Memory B cell (primary cell): ENCODE results near the gene CIDEB.

Experiments used
- ATAC-seq: fragments of 150-1000 bp; cut with Tn5 transposase; 2 replicates; pipeline ENCODE4 v1.10.0; 2021; ENCODE audit warnings: low read depth, mild to moderate bottlenecking, moderate library complexity
- DNase-seq, 2 donors: peaks; one replicate each; pipeline ENCODE4 v3.0.0; 2022; ENCODE audit warnings: low spot score in 2 of 2
- H3K27ac Mint-ChIP-seq: one replicate; pipeline ENCODE4 v1.8.0; 2022; ENCODE audit warnings: mild to moderate bottlenecking, moderate library complexity, mixed read lengths
- H3K27me3 Mint-ChIP-seq: one replicate; pipeline ENCODE4 v1.8.0; 2022; ENCODE audit warnings: mixed read lengths
- H3K36me3 Mint-ChIP-seq: one replicate; pipeline ENCODE4 v1.8.0; 2022; ENCODE audit warnings: mild to moderate bottlenecking, mixed read lengths
- H3K4me1 Mint-ChIP-seq: one replicate; pipeline ENCODE4 v1.8.0; 2022; ENCODE audit warnings: mixed read lengths
- H3K4me3 Mint-ChIP-seq: one replicate; pipeline ENCODE4 v1.8.0; 2022; ENCODE audit warnings: mild to moderate bottlenecking, moderate library complexity, mixed read lengths
- H3K9me3 Mint-ChIP-seq: one replicate; pipeline ENCODE4 v1.8.0; 2022; ENCODE audit warnings: mixed read lengths

Gene CIDEB

DNA sequence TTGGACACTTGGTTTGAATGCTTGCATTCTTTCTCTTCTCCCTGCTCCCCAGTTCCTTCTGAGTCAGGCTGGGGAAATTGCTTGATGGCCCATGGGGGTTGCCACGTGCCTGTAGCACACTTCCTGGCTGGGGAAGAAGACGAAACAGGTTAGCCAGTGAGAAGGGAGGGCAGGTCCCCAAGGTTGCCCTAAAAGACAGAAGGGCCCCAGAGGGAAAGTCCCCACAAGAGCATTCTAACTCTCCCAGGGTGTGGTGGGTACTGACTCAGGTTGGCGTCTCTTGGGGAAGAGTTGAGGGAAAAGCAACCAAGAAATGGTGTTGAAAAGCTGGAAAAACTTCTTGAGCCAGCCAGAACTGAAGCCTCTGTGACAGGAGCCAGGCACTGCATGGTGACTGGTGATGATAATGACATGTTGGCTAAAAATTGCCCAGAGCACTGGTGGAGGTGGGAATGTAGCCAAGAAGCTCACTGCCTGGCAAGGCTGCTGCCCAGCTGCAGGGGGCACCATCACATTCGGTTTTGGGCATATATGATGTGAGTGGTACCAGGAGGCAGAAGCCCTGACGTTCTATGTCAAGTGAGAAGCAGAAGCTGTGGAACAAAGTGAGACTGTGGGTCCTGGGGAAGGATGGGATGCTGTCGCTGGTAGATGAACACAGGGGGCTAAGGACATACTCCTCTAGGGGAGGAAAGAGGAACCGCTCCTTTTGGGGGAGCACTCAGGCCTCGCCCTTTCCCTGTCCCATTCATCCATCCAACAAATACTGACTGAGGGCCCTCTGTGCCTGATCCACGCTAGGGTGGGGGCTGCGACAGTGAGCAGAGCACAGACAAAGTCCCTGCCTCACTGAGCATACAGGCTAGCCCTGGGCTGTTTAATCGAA is 28.2 kb downstream of the CIDEB start:
- ATAC-seq = peak; percentile 86
- DNase-seq = peak; percentile 51 to 64
- Mint-ChIP-seq H3K4me3 (no peak overlapping the region), H3K36me3 (peaks cover 3% of the 10 kb centered on the region), H3K27ac (peak overlapping the region; percentile 98), H3K27me3 (no peaks in the 10 kb centered on the region), H3K4me1 (peaks cover 52% of the 10 kb centered on the region), H3K9me3 (peaks cover 6% of the 10 kb centered on the region)

DNA sequence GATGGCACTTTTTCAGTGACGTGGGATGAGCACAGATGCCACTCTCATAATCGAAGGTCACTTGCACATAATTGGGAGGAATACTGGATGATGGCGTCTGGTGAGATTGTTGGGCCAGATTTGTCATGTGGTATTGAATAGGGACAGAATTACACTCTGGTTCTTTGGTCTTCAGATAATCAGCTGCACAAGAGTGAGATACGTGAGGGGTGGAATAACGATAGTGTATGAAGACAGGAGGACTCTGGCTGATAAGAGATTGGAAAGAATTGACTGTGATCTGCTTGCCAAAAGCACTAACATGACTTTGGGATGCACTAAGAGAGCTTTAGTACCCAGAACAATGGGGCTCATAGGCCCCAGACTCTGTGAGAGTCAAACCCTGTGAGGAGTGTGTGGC is 29.4 kb downstream of the CIDEB start:
- no peaks in the 10 kb centered on the region for H3K27me3 Mint-ChIP-seq
- peak overlapping the region; percentile 63 for H3K4me3 Mint-ChIP-seq
- DNase-seq (no peak), ATAC-seq (no peak)
- H3K36me3 Mint-ChIP-seq = peaks cover 3% of the 10 kb centered on the region
- peaks cover 6% of the 10 kb centered on the region for H3K9me3 Mint-ChIP-seq
- peak overlapping the region; percentile 98 for H3K27ac Mint-ChIP-seq
- peaks cover 55% of the 10 kb centered on the region for H3K4me1 Mint-ChIP-seq

DNA sequence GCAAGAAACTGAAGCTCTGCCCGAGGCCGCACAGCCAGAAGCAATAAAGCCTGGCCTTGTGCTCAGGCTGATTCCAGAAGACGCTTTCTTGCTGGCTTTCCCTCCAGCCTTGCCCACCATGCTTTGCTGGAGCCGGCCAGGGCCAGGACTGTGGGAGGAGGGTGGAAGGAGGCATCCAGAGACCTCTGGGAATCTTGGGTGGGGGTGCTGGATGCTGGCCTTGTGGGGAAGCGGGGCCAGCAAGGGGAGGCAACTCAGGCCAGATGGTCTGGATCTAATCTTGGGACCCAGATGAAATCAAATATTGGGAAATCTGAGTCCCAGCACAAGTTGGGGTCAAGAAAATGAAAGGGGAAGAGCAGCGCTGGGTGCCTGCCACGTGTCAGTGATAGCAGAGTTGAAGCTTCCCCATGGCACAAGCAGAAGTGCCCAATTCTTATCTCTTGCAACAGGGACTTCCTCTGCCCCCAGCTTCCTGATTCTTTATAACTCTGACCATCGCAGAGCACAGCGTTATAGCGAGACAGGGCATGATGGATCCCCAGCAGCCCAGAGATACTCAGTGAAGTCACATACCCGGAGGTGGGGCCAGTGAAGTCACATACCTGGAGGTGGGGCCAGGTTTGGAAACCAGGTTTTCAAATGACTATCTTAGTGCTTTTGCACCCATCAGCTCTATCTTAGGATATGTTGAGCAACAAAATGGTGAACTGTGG is 30.0 kb downstream of the CIDEB start:
- ATAC-seq = peak; percentile 15
- H3K9me3 Mint-ChIP-seq = peaks cover 6% of the 10 kb centered on the region
- peaks cover 59% of the 10 kb centered on the region for H3K4me1 Mint-ChIP-seq

DNA sequence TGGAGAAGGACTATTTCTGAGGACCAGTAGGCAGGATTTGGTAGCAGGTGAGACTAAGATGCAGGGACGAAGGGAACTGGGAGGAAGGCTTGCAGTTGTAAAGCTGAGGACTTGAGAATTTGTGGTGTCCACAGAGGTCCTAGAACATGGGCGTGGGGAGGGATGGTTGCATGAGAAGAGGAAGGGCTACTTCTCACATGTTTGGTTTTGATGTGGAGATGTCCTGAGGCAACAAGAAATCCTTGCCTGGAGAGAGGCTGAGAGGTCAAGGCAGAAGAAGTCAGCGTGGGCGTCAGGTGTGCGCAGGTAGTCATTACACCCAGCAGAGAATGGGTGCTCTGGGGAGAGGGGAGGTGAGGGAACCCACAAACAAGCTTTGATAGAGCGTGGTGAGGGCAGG is 30.7 kb downstream of the CIDEB start:
- Mint-ChIP-seq H3K36me3 (peaks cover 3% of the 10 kb centered on the region), H3K27me3 (no peaks in the 10 kb centered on the region), H3K27ac (peak overlapping the region; percentile 98), H3K9me3 (peaks cover 6% of the 10 kb centered on the region), H3K4me1 (peaks cover 63% of the 10 kb centered on the region), H3K4me3 (no peak overlapping the region)
- DNase-seq = no peak
- no peak for ATAC-seq

More for the DNA sequence above, 30.0 kb downstream of the CIDEB start:
- Mint-ChIP-seq H3K27ac (peak overlapping the region; percentile 98), H3K27me3 (no peaks in the 10 kb centered on the region), H3K4me3 (peak overlapping the region; percentile 63), H3K36me3 (peaks cover 3% of the 10 kb centered on the region)
- no peak for DNase-seq

DNA sequence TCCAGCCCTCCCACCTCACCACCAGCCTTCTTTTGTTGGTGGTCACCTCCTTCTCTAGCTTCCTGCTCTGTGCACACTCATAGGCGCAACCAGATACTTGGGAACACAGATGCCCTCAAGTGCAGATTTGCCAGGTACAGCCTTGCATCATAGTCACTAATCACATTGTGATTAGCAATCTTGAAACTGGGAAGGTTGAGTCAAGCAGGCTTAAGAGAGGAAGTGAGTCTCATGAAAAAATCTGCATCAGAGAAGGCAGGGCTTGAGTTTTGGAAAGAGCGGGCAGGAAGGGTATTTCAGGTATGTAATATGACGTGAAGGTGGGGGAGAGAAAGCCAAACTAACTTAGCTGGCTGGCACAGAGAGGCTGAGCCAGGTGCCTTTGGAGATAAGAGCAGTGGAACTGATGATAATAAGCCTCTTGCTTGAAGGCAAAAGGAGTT is 33.7 kb downstream of the CIDEB start:
- Mint-ChIP-seq H3K4me3 (peak overlapping the region; percentile 15), H3K9me3 (peaks cover 6% of the 10 kb centered on the region), H3K27me3 (no peaks in the 10 kb centered on the region), H3K27ac (peak overlapping the region; percentile 99), H3K36me3 (peaks cover 5% of the 10 kb centered on the region), H3K4me1 (peaks cover 47% of the 10 kb centered on the region)
- ATAC-seq (peak; percentile 49), DNase-seq (peak; percentile 47 to 77)

DNA sequence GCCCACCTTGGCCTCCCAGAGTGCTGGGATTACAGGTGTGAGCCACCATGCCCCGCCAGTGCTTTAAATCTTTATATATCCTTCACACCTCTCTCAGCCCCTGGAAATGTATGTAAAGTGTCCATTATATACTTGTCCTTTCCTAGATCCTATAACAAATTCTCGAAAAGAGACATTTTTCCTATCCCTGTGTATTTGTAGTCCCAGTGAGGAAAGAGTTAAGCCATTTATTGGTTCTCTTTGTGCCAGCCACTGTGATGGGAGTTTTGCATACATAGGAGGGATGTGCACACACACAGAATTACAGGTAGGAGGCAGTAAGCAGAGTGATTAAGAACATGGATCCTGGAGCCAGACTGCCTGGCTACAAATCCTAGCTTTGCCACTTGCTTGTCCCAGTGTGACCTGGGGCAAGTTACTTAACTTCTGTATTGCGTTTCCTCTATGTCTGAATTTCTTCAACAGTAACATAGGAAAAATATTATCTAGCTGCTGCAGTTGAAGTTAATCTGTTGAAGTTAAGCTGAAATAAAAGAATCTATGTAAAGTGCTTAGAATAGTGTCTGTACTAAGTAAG is 34.3 kb downstream of the CIDEB start:
- Mint-ChIP-seq H3K36me3 (peaks cover 5% of the 10 kb centered on the region), H3K9me3 (peaks cover 4% of the 10 kb centered on the region), H3K27me3 (no peaks in the 10 kb centered on the region), H3K4me1 (peaks cover 43% of the 10 kb centered on the region), H3K4me3 (peak overlapping the region; percentile 30), H3K27ac (peak overlapping the region; percentile 99)
- ATAC-seq (no peak), DNase-seq (no peak)

DNA sequence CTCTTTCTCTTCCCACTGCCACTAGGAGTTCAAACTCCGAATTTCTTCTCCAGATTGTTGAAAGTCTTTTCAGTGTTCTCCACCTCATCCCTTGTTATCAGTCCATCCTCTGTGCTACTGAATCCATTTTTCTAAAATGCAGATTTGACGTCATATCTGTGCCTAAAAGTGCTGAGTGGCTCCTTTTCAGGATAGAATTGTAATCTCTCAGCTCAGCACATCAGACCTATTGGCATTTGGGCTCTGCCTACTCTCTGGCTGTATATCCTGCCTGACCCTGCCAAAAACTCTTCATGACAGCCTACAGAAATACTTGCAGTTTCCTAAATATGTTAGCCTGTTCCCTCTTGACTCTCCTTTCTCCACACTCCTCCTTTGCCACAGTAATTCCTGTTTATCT is 35.3 kb downstream of the CIDEB start:
- ATAC-seq = no peak
- DNase-seq = no peak
- Mint-ChIP-seq H3K27me3 (no peaks in the 10 kb centered on the region), H3K27ac (peak overlapping the region; percentile 99), H3K4me1 (peaks cover 33% of the 10 kb centered on the region), H3K9me3 (no peaks in the 10 kb centered on the region), H3K36me3 (peaks cover 4% of the 10 kb centered on the region), H3K4me3 (peak overlapping the region; percentile 67)

DNA sequence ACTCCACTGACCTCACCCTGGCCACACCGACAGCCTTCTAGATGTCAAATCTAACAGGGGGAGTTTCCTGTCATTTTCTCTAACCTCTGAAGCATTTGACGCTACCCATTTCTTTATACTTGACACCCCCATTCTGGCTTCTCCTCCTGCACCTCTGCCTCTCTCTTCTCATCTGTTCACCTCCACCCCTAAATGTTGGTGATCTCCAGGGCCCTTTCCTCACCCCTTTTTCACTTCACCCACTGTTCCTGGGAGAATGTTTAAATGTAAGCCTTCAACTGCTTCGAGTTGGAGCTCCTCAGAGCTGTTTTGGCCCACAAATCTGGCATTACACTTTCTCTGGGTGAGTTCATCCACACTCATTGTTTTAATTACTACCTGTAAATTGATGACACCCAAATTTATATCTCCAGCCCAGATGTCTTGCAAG is 35.9 kb downstream of the CIDEB start:
- H3K27ac Mint-ChIP-seq = peak overlapping the region; percentile 99

DNA sequence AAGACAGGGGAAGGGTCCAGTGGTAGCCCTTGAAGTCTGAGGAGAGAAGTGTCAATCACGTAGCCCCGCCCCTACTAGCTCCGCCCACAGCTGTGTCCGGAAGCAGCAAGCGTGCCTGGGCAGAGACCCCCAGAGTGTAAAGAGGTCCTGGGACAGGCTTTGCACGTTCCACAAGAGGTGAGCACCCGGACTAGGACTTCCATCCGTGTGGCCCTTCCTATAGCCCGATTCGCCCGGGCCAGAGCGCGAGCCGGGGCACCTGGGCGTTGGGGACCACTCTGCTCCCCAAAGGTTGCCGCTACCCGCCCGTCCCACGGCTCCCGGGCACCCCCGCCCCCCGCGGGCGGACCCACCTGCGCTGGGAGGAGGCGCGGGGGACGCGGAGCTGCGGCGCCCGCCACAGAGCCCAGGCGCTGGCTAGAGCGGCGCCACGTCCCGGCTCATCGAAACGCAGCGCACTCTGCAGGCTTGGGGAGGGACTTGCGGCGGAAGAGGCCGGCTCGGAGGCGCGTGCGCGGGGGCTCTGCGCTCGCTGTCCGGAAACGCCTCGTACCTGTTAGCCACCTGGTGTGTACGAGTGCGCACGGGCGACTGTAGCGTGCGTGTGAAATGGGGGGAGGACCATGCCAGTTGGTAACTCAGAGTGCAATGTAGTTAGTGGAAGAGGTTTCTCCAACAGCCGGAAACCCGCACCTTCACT is 36.5 kb downstream of the CIDEB start, which contains the start of gene RABGGTA:
RABGGTA (minus strand) TSS at position 464 of the 700 bp plus-strand sequence. CDS start 482 bp downstream, outside the sequence.
- peak; percentile 78 for ATAC-seq
- Mint-ChIP-seq H3K36me3 (peaks cover 16% of the 10 kb centered on the region), H3K4me1 (peaks cover 31% of the 10 kb centered on the region), H3K9me3 (no peaks in the 10 kb centered on the region), H3K4me3 (peak within 1 kb of the TSS; percentile 90), H3K27me3 (no peaks in the 10 kb centered on the region), H3K27ac (peak within 1 kb of the TSS; percentile 99)
- DNase-seq = peak; percentile 96

More for the DNA sequence above, 35.9 kb downstream of the CIDEB start:
- H3K27me3 Mint-ChIP-seq = no peaks in the 10 kb centered on the region
- H3K4me1 Mint-ChIP-seq = peaks cover 33% of the 10 kb centered on the region
- DNase-seq = no peak
- ATAC-seq = no peak
- peaks cover 10% of the 10 kb centered on the region for H3K36me3 Mint-ChIP-seq
- peak overlapping the region; percentile 90 for H3K4me3 Mint-ChIP-seq
- H3K9me3 Mint-ChIP-seq = no peaks in the 10 kb centered on the region

DNA sequence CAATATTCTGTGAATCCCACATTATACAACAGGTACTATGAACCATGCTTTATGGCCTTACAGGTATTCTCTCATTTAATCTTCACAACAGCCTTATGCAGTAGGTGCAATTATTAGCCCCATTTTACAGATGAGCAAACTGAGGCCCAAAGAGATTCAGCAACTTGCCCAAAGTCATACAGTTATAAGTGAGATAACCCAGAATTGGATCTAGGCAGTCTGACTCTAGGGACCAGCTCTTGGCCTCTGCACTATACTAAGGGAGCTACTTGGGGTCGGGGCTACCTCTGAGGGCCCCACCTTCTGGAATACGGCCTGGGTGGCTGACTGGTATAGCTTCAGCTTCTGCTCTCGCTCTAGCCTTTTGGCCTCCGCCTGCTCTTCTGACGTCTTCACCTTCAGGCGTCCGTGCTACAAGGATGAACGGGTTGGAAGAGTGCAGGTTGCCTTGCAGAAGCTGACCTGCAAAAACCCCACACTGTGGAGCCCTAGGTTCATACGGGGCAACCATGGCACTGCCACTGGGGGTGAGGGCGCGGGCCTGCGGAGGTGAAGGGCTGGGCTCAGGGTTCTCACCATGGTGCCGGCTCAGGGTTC is 37.1 kb downstream of the CIDEB start:
- H3K4me1 Mint-ChIP-seq = peaks cover 31% of the 10 kb centered on the region
- no peaks in the 10 kb centered on the region for H3K27me3 Mint-ChIP-seq
- no peaks in the 10 kb centered on the region for H3K9me3 Mint-ChIP-seq
- ATAC-seq = no peak
- peaks cover 18% of the 10 kb centered on the region for H3K36me3 Mint-ChIP-seq
- DNase-seq = no peak
- H3K27ac Mint-ChIP-seq = peak overlapping the region; percentile 99
- peak overlapping the region; percentile 90 for H3K4me3 Mint-ChIP-seq

DNA sequence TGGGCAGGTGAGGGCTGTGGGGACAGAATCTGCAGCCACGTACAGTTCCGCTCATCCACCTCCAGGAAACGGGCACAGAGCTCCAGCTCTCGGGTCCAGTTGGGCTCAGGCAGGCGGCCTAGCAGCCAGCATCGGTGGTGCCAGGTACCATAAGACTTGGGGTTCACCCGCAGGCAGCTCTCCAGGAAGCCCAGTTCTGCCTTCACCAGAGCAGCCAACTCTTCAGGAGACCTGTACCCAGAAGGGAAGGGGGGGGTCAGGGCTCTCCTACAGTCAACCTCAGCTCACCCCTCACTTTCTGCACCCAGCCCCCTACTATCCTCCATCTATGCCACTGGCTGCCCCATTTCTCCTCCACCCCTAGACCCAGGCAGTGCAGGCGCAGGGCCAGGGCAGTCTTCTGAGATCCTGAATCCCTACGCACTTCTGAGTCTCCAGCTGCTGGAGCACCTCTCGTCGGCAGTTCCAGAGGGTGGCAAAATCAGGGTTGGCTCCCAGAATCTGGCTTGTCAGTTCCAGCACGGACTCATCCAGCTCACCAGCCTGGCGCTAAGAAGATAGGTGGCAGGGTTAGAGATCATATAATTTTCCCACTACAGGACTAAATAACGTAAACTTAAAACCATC is 37.8 kb downstream of the CIDEB start:
- ATAC-seq (no peak), DNase-seq (no peak)
- no peak overlapping the region for H3K27ac Mint-ChIP-seq

DNA sequence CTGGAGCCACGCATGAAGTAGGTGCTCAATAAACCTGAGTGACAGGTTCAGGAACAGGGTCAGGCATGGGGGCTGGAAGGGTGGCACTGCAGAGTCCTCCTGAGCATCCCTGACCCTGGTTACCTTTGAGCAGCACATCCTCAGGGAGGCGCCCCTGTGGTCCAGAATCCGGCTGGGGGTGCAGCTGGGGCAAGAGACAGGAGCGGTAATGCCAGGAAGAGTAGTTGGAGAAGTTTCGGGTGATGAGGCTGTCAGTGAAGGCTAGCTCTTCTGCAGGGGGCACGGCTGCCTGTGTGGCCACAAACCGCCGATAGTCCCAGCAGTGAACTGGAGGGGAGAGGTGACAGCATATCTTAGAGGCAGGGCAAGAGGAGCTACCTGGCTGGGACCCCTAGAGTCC is 38.4 kb downstream of the CIDEB start:
- Mint-ChIP-seq H3K27ac (no peak overlapping the region), H3K4me3 (peak overlapping the region; percentile 49), H3K27me3 (no peaks in the 10 kb centered on the region), H3K36me3 (peaks cover 18% of the 10 kb centered on the region), H3K4me1 (peaks cover 31% of the 10 kb centered on the region), H3K9me3 (no peaks in the 10 kb centered on the region)
- ATAC-seq (no peak), DNase-seq (no peak)

More for the DNA sequence above, 37.8 kb downstream of the CIDEB start:
- Mint-ChIP-seq H3K4me3 (peak overlapping the region; percentile 90), H3K9me3 (no peaks in the 10 kb centered on the region), H3K36me3 (peaks cover 18% of the 10 kb centered on the region), H3K4me1 (peaks cover 31% of the 10 kb centered on the region), H3K27me3 (no peaks in the 10 kb centered on the region)

DNA sequence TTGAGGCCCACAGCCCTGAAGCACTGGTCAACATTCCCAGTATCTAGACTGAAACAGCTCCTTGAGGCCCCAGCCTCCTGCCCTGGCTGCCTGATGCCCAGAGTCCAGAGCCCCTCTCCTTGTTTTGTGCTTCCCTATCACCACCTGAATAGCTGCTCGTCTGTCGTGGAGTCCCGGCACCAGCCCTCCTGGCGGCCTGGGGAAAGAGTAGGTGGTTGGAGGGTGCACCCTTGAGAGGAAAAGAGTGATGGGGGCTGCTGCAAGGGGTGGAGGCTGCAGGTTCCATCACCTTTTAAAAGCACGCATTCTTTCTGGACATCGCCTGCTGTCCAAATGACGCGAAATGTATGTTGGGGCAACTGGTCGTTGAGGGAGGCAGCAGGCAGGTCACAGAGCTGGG is 39.6 kb downstream of the CIDEB start:
- no peaks in the 10 kb centered on the region for H3K9me3 Mint-ChIP-seq
- ATAC-seq (no peak), DNase-seq (no peak)
- peaks cover 18% of the 10 kb centered on the region for H3K36me3 Mint-ChIP-seq
- no peak overlapping the region for H3K4me3 Mint-ChIP-seq
- H3K27me3 Mint-ChIP-seq = no peaks in the 10 kb centered on the region
- H3K27ac Mint-ChIP-seq = no peak overlapping the region
- H3K4me1 Mint-ChIP-seq = peaks cover 24% of the 10 kb centered on the region
